NT2/D1 (cell line): ENCODE measurements around the gene MEGF8.

Experiments used
- DNase-seq: peaks from one replicate; pipeline ENCODE4 v3.0.0-alpha.2; 2011; ENCODE audit warnings: low read depth, low spot score
- H3K27me3 ChIP-seq: 2 replicates; pipeline ENCODE4 v1.6.0; 2011; ENCODE audit warnings: mild to moderate bottlenecking; ENCODE audit not compliant: insufficient read length, insufficient read depth
- H3K36me3 ChIP-seq: 2 replicates; pipeline ENCODE4 v1.6.1; 2011; ENCODE audit warnings: mild to moderate bottlenecking, low read length, mixed read lengths; ENCODE audit not compliant: insufficient read depth, insufficient read length
- H3K4me1 ChIP-seq: 2 replicates; pipeline ENCODE4 v1.5.1; 2011; ENCODE audit not compliant: insufficient read depth, insufficient read length
- H3K4me3 ChIP-seq: 2 replicates; pipeline ENCODE4 v1.5.1; 2011; ENCODE audit warnings: low read depth; ENCODE audit not compliant: insufficient read length
- H3K9ac ChIP-seq: 2 replicates; pipeline ENCODE4 v1.6.0; 2011; ENCODE audit warnings: low read depth; ENCODE audit not compliant: insufficient read length
- H3K9me3 ChIP-seq: 2 replicates; pipeline ENCODE4 v1.5.1; 2011; ENCODE audit warnings: mild to moderate bottlenecking, low read length; ENCODE audit not compliant: insufficient read depth
- SUZ12 ChIP-seq: IDR thresholded peaks from 2 replicates; pipeline ENCODE4 v1.6.1; 2011; ENCODE audit not compliant: insufficient read length, insufficient read depth; ENCODE audit errors: extremely low read depth
- YY1 ChIP-seq: IDR thresholded peaks from 2 replicates; pipeline ENCODE4 v1.6.1; 2011; ENCODE audit not compliant: insufficient read length, insufficient read depth
- ZNF274 ChIP-seq: IDR thresholded peaks from 2 replicates; pipeline ENCODE4 v1.6.1; 2011; ENCODE audit warnings: mild to moderate bottlenecking, low read depth, low read length

MEGF8 gene

GRCh38 chr19:42412227-42412626 lies 86.8 kb downstream of the MEGF8 start:
- Histone ChIP-seq H3K36me3 (peaks cover 6% of the 10 kb centered on the region), H3K4me3 (no peak overlapping the region), H3K9me3 (no peaks in the 10 kb centered on the region), H3K9ac (no peak overlapping the region), H3K27me3 (peaks cover 42% of the 10 kb centered on the region), H3K4me1 (peaks cover 12% of the 10 kb centered on the region)
- no peak for TF ChIP-seq ZNF274
- TF ChIP-seq SUZ12: no peak
- TF ChIP-seq YY1: no peak
- DNase-seq: no peak

- no peak for DNase-seq
- Histone ChIP-seq H3K36me3 (peaks cover 6% of the 10 kb centered on the region), H3K27me3 (peaks cover 37% of the 10 kb centered on the region), H3K4me3 (no peak overlapping the region), H3K9me3 (no peaks in the 10 kb centered on the region), H3K9ac (no peak overlapping the region), H3K4me1 (peaks cover 12% of the 10 kb centered on the region)
- no peak for TF ChIP-seq YY1
- no peak for TF ChIP-seq SUZ12
- TF ChIP-seq ZNF274: no peak
Observed at GRCh38 chr19:42412661-42413076, 87.2 kb downstream of the MEGF8 start.

- Histone ChIP-seq H3K27me3 (peaks cover 73% of the 10 kb centered on the region), H3K9ac (no peak overlapping the region), H3K9me3 (peaks cover 7% of the 10 kb centered on the region; the same call in 1 of the 2 replicates), H3K4me3 (no peak overlapping the region), H3K4me1 (peaks cover 4% of the 10 kb centered on the region), H3K36me3 (no peaks in the 10 kb centered on the region)
- no peak for TF ChIP-seq YY1
- TF ChIP-seq SUZ12: no peak
- TF ChIP-seq ZNF274: no peak
- no peak for DNase-seq
Observed at GRCh38 chr19:42419309-42419708, 93.9 kb downstream of the MEGF8 start.

- H3K36me3 ChIP-seq: no peaks in the 10 kb centered on the region
- peaks cover 74% of the 10 kb centered on the region for H3K27me3 ChIP-seq
- H3K9ac ChIP-seq: no peak overlapping the region
- H3K4me1 ChIP-seq: peaks cover 7% of the 10 kb centered on the region
- no peak overlapping the region for H3K4me3 ChIP-seq
- H3K9me3 ChIP-seq: peaks cover 8% of the 10 kb centered on the region; the same call in 1 of the 2 replicates
- no peak for DNase-seq
- TF ChIP-seq ZNF274 (no peak), YY1 (no peak), SUZ12 (no peak)
Observed at GRCh38 chr19:42420055-42420544, 94.7 kb downstream of the MEGF8 start.

GRCh38 chr19:42421101-42421500 lies 95.7 kb downstream of the MEGF8 start:
- Histone ChIP-seq H3K9me3 (peaks cover 8% of the 10 kb centered on the region; the same call in 1 of the 2 replicates), H3K36me3 (no peaks in the 10 kb centered on the region), H3K4me3 (no peak overlapping the region), H3K27me3 (peaks cover 79% of the 10 kb centered on the region), H3K4me1 (peaks cover 7% of the 10 kb centered on the region), H3K9ac (no peak overlapping the region)
- DNase-seq: no peak
- TF ChIP-seq ZNF274: no peak

GRCh38 chr19:42421591-42422031 lies 96.2 kb downstream of the MEGF8 start:
- H3K9ac ChIP-seq: no peak overlapping the region
- peaks cover 81% of the 10 kb centered on the region for H3K27me3 ChIP-seq

GRCh38 chr19:42422092-42422900 lies 96.9 kb downstream of the MEGF8 start:
- peak overlapping the region; percentile 54 for H3K4me3 ChIP-seq
- no peaks in the 10 kb centered on the region for H3K36me3 ChIP-seq
- DNase-seq: no peak
- no peak for TF ChIP-seq ZNF274
- H3K9ac ChIP-seq: no peak overlapping the region
- H3K4me1 ChIP-seq: peaks cover 7% of the 10 kb centered on the region
- H3K9me3 ChIP-seq: peaks cover 8% of the 10 kb centered on the region; the same call in 1 of the 2 replicates
- H3K27me3 ChIP-seq: peaks cover 86% of the 10 kb centered on the region

More at GRCh38 chr19:42421591-42422031, 96.2 kb downstream of the MEGF8 start:
- Histone ChIP-seq H3K4me3 (no peak overlapping the region), H3K36me3 (no peaks in the 10 kb centered on the region), H3K4me1 (peaks cover 7% of the 10 kb centered on the region), H3K9me3 (peaks cover 8% of the 10 kb centered on the region; the same call in 1 of the 2 replicates)
- TF ChIP-seq YY1 (no peak), ZNF274 (no peak), SUZ12 (no peak)
- DNase-seq: no peak
